ENCODE measurements around the gene SUCLG2.

SUCLG2 gene

DNA sequence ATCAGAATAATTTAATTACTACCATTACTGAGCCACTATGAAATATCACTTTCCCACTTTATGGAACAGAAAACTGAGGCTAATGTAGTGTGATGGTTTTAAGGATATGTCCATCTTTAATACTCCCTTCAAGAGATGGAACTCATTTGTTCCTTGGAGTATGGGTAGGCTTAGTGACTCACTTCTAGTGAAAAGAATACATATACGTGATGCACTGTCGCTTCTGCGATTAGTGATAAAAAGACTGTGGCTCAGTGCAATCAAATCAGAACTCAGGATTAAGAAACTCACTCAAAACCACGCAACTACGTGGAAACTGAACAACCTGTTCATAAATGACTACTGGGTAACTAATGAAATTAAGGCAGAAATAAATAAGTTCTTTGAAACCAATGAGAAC is 216.6 kb downstream of the SUCLG2 start:
- no peak for DNase-seq

GRCh38 chr3:67437090-67437489 is 217.3 kb downstream of the SUCLG2 start:
- no peak for DNase-seq

DNA sequence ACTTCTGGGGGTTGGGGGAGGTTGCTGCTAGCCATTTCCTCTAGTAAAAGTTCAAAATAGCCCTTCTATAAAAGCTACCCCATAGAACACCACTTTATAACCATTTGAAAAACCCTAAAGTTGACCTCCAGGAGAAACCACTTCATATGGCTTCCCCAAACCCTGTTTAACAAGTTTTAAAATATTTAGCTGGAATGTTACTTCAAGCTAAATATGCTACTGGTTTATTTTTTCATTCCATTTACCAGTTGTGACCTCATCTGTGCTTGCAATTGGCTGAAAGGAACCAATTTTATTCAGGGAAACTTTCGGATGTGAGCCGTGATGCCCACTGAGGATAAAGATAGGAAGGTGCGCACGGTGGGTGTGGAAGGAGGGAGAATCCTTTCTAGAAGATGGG is 221.3 kb downstream of the SUCLG2 start:
- no peak for DNase-seq

DNA sequence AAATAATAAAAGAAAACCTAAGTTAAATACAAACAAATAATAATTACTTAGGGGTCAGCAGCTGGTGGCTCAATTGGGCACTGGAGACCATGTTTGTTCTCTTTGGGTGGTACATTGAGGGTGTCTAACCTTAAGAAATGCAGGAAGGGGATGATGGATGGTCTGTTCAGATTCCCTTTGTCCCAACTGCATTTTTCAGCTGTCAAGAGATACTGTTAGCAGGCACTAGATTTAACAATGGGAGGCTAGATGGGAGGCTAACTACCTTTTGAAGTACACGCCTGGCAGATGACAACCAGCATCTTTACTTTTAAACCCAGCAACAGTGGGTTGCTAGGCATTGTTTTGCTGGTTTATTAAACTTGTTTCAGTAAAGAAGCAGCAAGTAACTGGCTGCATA is 222.5 kb downstream of the SUCLG2 start:
- no peak for DNase-seq

- no peak for DNase-seq
These were observed 230.7 kb downstream of the SUCLG2 start for GRCh38 chr3:67423722-67424121.

- DNase-seq = no peak
These were observed 232.5 kb downstream of the SUCLG2 start for GRCh38 chr3:67421912-67422311.

DNA sequence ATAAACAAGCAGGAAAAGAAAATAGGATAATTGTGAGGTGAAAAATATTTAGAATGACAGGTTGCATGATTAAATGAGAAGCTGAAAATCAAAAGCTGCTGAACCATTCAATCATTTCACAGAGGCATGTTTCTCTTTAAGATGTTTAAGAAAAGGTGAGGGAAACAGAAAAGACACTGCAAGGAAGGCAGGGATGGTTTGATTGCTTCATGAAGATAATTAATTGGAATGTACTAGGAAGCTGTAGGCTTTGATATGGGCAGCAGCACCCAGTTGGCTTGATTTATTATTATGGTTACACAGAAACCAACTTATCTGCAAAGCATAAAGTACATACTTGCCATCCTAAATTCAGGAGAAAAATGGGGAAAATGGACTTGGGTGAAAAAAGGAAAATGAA is 234.6 kb downstream of the SUCLG2 start:
- DNase-seq = no peak

DNA sequence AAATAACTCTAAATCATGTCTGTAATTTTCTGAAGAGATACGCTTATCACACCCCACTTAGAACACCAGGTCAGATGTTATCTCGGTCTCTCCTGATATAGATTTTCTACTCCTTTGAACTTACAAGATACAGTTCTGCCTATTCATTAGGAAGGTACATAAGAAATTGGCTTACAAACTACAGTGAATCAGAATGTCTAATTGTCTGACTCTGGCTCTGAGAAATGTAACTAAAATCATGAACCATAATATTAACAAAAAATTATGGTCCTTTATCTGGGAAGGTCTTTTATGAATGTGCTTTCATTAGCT is 235.2 kb downstream of the SUCLG2 start:
- no peak for DNase-seq

DNA sequence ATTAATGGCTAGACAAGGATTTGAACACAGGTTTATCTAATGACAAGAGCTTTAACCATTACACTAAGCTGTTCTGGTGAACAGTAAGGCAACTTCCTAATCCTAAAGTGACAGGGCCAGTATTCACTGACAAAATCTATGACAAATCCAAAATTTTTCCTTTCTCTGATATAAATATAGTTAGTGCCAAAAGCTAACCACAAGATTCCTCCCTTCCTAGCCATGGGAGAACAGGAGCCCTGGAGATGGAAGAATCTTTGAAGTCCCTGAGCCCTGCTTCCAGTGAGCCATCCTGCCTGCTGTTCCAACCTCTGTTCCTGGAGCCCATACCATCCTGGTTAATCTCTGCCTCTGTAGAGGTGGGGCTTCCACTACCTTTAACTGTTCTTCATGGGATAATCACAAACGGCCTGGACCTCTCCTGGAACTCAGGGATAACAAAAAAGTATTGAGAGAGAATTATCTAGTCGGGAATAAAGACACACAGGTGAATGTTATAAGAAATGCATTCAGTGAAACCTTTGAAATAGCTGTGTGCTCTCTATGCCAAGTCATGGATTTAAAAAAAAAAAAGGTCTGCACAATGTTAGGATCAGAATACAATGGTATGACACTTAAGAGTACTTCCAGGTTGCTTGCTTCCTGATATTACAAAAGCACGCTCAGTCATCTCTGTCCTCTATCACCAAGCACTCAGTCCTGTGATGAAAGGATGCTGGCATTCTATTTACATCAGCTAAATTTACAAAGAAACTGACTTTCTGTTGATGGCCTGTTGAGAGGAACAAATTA is 235.8 kb downstream of the SUCLG2 start:
- DNase-seq = no peak

DNA sequence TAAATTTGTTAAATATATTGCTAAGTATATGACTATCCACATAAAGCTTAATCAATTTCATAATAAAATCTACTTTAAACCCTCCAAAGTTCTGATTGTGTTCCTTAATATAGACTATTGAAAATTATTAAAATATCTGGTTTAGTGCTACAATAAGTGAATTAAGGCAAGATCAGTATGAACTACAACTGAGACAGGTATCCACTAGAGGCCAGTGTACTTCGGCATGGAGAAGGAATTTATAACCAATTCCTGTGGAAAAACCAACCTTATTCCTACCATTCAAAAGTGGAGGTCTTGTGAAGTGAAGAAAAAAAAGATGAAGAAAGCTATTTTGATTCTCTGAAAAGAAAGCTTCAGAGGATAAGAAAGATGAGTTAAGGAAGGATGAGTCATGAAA is 237.7 kb downstream of the SUCLG2 start:
- no peak for DNase-seq

DNA sequence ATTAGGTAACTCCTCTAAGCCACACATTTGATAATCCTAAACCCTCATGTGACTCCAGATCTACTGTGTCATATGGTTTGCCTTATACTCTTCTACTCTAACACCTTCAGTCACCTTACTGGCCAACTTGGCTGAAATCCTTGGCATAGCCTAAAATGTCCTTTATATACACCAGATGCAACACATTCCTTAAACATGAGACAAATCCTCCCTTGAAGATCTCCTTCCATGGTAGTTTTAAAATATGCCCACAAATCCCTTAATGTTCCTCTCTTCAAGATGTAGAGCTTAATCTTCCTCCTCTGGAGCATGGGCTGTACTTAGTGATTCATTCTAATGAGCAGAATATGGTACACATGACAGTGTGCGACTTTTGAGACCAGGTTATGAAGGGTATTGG is 238.9 kb downstream of the SUCLG2 start:
- DNase-seq = no peak

GRCh38 chr3:67414740-67415139 is 239.7 kb downstream of the SUCLG2 start:
- DNase-seq = no peak

DNA sequence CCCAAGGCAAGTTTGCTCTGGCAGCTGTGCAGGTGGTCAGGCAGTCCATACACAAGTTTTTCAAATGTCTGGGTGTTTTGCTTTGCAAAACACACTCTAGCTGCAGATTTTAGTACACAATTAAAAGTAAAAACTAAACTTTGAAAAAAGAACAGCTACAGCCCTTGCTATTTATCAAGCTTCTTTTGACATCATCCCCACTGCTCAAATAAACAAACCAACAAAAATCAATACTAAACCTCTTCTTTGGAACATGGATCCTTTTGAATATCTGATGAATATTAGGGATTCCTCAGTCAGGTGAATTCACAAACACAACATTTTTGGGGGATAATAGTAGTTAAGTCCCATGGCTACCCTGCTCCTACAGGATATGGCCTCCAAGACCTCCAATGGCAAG is 249.2 kb downstream of the SUCLG2 start:
- DNase-seq = no peak

DNA sequence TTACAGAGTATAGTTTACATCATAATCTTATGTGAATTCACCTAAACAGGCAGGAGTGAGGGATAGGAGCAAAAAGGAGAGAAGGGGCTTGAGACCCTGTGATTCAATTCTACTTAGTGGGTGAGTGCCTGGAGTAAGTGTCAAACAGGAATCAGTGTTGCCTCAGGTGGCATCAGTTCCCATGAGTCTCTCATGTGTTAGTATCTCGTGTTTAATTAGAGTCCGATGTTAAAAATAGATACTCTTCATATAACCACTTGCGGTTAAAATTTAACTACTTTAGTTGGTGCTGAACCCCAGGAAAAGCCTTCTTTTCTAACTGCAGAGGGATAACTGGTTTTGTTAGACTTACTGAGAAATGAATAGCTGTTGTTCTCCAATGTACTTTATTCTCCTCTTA is 251.5 kb downstream of the SUCLG2 start:
- DNase-seq = no peak

- DNase-seq = no peak
These were observed 252.5 kb downstream of the SUCLG2 start for GRCh38 chr3:67401921-67402320.

DNA sequence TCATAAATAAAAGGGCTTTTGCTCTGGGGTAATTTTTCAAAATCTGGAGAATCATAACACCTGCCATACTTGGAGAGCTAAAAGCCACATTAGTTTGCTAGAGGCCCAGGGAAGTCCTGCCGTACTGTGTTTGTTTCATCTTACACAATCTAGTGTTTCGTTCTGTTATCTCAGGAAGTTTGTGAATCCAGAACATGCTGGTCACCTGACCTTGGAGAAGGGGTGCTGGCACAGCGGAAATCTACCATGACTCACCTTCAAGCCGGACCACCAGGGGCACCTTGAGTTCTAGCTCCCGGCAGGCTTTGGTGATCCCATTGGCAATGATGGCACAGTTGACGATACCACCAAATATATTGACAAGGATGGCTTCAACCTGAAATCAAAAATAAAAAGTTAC is 253.9 kb downstream of the SUCLG2 start:
- no peak for DNase-seq

DNA sequence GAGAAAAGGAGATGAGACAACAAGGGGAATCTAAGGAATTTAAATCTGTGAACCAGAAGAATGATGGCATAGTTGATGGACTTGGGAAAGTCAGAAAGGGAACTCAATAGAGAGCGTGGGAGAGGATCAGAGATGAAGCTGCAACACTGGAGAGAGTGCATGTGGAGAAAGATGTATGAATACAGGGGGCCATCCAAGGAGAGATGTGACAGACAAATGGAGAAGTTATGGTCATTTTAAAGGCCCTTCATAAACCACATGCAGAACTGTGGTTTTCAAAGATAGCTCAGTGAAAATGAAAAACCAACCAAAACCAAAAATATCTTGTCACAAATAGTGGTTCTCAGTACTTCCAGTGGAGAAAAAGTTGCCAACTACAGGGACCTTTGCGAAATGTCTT is 265.2 kb downstream of the SUCLG2 start:
- DNase-seq = no peak

DNA sequence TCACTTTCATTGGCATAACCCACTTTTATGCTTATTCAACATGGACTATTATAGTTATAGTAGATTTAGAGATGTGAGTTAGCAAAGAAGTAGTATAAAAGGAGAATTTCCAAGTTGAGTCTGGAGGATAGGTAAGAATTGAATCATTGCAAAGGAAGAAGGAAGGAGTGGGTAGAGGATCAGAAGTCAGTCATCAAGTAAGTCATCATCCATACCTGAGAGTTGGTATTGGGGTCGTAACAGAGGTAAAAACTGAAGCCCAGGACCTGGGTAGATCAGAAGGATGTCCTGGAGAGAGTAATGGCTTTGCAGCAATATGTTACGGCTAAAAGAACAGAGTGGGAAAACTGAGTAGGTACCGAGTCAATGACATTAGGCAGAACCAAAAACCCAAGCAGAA is 265.7 kb downstream of the SUCLG2 start:
- no peak for DNase-seq

DNA sequence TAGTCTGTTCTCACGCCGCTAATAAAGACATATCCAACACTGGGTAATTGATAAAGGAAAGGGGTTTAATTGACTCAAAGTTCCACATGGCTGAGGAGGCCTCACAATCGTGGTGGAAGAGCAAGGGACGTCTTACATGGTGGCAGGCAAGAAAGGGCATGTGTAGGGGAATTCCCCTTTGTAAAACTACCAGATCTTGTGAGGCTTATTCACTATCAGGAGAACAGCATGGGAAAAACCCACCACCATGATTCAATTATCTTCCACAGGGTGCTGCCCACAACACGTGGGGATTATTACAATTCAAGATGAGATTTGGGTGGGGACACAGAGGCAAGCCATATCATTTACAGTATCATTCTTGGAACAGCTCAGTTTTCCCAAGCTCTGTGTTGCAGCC is 268.0 kb downstream of the SUCLG2 start:
- DNase-seq = no peak

- DNase-seq = no peak
These were observed 269.5 kb downstream of the SUCLG2 start for GRCh38 chr3:67384760-67385397.

- no peak for DNase-seq
These were observed 270.4 kb downstream of the SUCLG2 start for GRCh38 chr3:67384016-67384415.

- no peak for DNase-seq
These were observed 271.0 kb downstream of the SUCLG2 start for GRCh38 chr3:67383379-67383778.

GRCh38 chr3:67382536-67382935 is 271.9 kb downstream of the SUCLG2 start:
- no peak for DNase-seq

- DNase-seq = no peak
These were observed 272.6 kb downstream of the SUCLG2 start for GRCh38 chr3:67381667-67382272.

DNA sequence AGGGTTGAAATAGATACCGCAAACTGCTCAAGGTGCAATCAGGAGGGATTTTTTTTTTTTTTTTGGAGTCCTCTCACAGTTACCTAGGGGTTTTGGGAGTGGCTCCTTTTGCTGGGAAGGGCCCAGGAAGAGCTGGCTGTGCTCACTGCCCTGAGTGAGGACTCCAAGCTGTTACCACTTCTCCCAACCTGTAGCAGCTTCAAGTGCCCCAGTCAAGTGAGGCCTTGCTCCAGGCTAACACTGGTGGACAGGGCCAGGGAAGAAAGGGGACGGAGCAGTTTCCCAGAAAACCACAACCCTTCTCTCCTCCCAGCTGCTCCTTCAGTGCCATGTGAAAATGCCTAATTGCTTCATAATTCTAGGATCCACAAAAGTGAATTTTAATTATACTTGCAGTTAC is 274.3 kb downstream of the SUCLG2 start:
- DNase-seq = no peak

Data from cerebellar nuclear complex (tissue), 1 donor.